ENCODE results near the gene EGFL7.
A peak's percentile ranks its signal among the peaks of the same experiment; 100 is the strongest.

Gene EGFL7

GRCh38 chr9:136657974-136658848 is 4.5 kb upstream of the EGFL7 start (continued):
- TF ChIP-seq KLF16 (tag by site-specific recombination; IDR thresholded peaks at IDR 0.05) (no peak), ZNF768 (tag by site-specific recombination; IDR thresholded peaks at IDR 0.05) (no peak), ZNF24 (tag by site-specific recombination; IDR thresholded peaks at IDR 0.05) (no peak), ZNF394 (tag by site-specific recombination; IDR thresholded peaks at IDR 0.05; ENCODE audit: borderline replicate concordance) (no peak), ZNF133 (tag by site-specific recombination; IDR thresholded peaks at IDR 0.05) (no peak), OSR2 (tag by site-specific recombination; IDR thresholded peaks at IDR 0.05) (no peak), ZNF19 (tag by site-specific recombination; IDR thresholded peaks at IDR 0.05; ENCODE audit: low read depth) (no peak), ZBTB48 (tag by site-specific recombination; IDR thresholded peaks at IDR 0.05) (peak; percentile 23; the same call in 1 of the 2 replicates), ZSCAN23 (tag by site-specific recombination; IDR thresholded peaks at IDR 0.05) (no peak)

DNA sequence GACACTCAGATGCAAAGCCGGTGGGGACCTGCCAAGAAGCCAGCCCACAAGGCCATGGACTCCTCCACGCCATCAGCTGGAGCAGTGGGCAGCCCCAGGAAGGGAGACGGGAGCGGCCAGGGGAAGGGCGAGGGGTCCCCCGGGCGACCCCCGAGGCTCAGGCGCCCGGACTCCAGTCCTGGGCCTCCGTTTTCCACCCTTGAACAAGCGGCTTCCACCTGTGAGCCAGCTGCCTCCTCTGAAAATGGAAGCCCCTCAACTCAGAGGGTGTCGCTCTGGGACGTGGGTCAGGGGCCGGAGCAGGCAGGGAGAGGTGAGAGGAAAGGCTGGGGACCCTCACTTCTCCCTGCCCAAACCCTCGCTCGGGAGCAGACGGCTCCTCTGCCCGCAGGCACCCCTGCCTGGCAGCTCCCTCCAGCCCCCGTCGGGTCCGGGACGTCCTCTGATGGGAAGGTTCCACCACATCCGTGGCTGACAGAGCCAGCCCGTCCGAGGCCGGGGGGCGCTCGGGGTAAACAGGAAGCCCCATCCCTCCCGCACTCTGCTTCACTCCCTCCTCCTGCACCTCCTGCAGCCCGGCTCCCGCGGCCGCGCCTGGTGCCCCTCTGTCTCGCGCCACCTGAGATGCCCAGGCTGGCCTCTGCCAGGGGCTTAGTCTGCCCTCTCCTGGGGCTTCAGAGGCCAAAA is 3.7 kb upstream of the EGFL7 start:
- TF ChIP-seq ZNF843 (tag by site-specific recombination; IDR thresholded peaks at IDR 0.05) (no peak), ZNF830 (tag by site-specific recombination; IDR thresholded peaks at IDR 0.05; ENCODE audit: low read depth) (no peak), SP2 (tag by site-specific recombination; IDR thresholded peaks at IDR 0.05) (peak; percentile 18), ZNF704 (tag by site-specific recombination; IDR thresholded peaks at IDR 0.05) (no peak)
- Histone ChIP-seq H3K4me3 (ENCODE audit: low read depth, low read length) (no peak overlapping the region), H3K36me3 (ENCODE audit: control insufficient read depth in 2 of 2, insufficient read depth in 1 of 2, low read length in 2 of 2) (no peaks in the 10 kb centered on the region), H3K4me1 (ENCODE audit: control insufficient read depth, insufficient read depth, low read length) (no peaks in the 10 kb centered on the region), H3K27ac (ENCODE audit: extremely low read depth, low read depth, low read length) (no peak overlapping the region), H3K9me3 (ENCODE audit: control insufficient read depth, insufficient read depth, low read depth, low read length) (no peaks in the 10 kb centered on the region)
- CTCF ChIA-PET, result interaction anchor here (1.0 kb wide), 1 partner anchor 15 kb away, joined by 3 read pairs; no protein-coding TSS in a partner anchor
- POLR2A ChIA-PET, result no interaction called here

DNA sequence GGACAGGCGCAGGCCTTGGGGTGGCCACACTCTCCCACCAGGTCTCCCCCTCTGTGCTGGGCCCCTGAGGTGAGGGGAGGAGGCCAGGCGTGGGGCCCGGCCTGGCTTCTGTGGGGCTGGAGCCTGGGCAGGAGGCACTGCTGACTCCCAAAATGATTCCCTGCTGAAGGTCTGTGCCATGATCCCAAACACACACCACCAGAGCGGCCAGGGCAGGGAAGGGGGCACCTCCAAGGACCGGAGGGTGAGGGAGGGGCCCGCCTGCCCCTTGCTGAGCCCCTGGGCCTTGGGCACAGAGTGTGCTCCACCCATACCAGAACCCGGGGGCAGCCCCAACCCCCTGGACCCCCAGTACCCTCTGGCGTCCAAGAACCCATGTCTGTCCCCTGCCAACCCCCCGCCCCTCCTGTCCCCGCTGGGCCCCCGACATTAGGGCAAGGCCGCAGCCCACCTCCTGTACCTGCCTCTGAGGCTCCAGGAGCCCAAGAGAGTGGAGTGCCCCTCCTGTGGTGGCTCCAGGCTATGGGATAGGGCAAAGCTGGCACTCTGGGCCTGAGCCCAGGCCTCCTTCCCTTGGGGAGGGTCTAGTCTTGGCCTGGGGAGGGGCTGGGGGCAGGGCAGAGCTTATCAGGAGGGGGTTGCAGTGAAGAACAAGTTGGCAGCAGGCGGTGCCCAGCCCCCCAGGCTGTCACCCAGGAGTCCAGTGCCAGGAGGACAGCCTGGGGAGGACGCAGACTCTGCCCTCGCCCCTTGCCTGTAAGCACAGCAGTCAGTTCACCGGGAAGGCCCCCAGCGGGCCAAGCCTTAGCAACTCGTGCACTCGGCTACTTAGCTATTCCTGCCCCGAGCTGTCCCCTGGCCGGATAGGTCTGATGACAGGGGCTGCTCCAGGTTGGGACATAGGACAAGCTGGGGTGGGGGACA is 2.6 kb upstream of the EGFL7 start:
- H3K4me1 ChIP-seq (ENCODE audit: control insufficient read depth, insufficient read depth, low read length), result no peaks in the 10 kb centered on the region
- H3K4me3 ChIP-seq (ENCODE audit: low read depth, low read length), result no peak overlapping the region
- H3K36me3 ChIP-seq (ENCODE audit: control insufficient read depth in 2 of 2, insufficient read depth in 1 of 2, low read length in 2 of 2), result no peaks in the 10 kb centered on the region
- H3K9me3 ChIP-seq (ENCODE audit: control insufficient read depth, insufficient read depth, low read depth, low read length), result no peaks in the 10 kb centered on the region
- ChIA-PET CTCF (interaction anchor here (0.6 kb wide), 1 partner anchor 8 kb away, joined by 4 read pairs; no protein-coding TSS in a partner anchor), POLR2A (no interaction called here)
- no peak for TF ChIP-seq YY2 (tag by site-specific recombination; IDR thresholded peaks at IDR 0.05)
- TF ChIP-seq ZNF621 (tag by site-specific recombination; IDR thresholded peaks at IDR 0.05), result no peak
- TF ChIP-seq ZNF837 (tag by site-specific recombination; IDR thresholded peaks at IDR 0.05), result no peak
- TF ChIP-seq, protein P1, sequence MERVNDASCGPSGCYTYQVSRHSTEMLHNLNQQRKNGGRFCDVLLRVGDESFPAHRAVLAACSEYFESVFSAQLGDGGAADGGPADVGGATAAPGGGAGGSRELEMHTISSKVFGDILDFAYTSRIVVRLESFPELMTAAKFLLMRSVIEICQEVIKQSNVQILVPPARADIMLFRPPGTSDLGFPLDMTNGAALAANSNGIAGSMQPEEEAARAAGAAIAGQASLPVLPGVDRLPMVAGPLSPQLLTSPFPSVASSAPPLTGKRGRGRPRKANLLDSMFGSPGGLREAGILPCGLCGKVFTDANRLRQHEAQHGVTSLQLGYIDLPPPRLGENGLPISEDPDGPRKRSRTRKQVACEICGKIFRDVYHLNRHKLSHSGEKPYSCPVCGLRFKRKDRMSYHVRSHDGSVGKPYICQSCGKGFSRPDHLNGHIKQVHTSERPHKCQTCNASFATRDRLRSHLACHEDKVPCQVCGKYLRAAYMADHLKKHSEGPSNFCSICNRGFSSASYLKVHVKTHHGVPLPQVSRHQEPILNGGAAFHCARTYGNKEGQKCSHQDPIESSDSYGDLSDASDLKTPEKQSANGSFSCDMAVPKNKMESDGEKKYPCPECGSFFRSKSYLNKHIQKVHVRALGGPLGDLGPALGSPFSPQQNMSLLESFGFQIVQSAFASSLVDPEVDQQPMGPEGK (tag by site-specific recombination; IDR thresholded peaks at IDR 0.05), result peak; percentile 23; the same call in 1 of the 2 replicates
- 0 out of 2 replicates have a peak, but pooled peaks have one; percentile 37 for TF ChIP-seq ZNF692 (tag by site-specific recombination; IDR thresholded peaks at IDR 0.05)
- no peak overlapping the region for H3K27ac ChIP-seq (ENCODE audit: extremely low read depth, low read depth, low read length)

Data from HEK293 (cell line).